ENCODE data around the gene AQP9. TPM values are rescaled to one million over a fixed set of nuclear protein-coding genes. Genes with fewer than 3 reads are reported as not detected.

Gene AQP9
- total RNA-seq, 1 experiment from 2014 or later, result not detected

DNA sequence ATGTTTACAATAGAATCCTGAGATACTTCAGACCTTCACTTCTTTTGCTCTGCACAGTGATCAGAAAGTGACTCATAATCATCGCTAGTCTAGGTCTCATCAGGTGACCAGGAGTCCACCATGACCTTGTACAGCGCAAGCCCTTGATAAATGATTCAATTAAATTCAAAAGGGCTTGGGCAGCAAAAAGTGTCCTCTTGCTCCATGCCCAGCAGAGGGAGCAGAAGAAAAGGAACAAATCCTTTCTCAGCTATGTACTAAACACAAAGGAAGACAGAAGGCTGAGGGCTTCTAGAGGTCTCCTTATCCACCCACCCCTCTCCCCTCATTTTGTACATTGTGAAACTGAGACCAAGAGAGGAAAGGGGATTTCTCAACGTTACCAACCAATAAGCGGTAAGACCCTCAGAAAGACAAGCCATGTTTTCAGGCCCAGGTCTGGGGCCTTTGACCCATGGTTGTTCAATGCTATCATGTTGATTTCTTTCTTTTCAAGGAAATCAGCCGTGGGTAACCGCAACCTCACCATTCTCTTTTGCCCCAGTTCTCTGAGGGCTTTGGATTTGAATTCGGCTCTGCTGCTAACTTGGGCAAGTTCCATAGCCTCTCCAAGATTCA lies 74.8 kb downstream of the AQP9 start:
- H3K27me3 ChIP-seq (replicated peaks; ENCODE audit: insufficient read depth, low read depth, low read length, poor library complexity), result no peaks in the 10 kb centered on the region
- intact Hi-C loops (cut with micrococcal nuclease; ENCODE audit: unreplicated experiment), result no loop called here
- ChIA-PET CTCF (interaction anchor here (0.6 to 1.9 kb wide), 6 partner anchors 14 to 1316 kb away, joined by 3 to 8 read pairs (median 4); partner anchors contain the start of gene MINDY2), POLR2A (ENCODE audit: low non-redundant PET) (no interaction called here)
- no peak overlapping the region for H3K4me3 ChIP-seq (ENCODE audit: low read depth, low read length, poor library complexity, severe bottlenecking)
- H3K4me1 ChIP-seq (ENCODE audit: insufficient read depth, low read length, poor library complexity, severe bottlenecking), result peaks cover 10% of the 10 kb centered on the region
- H3K36me3 ChIP-seq (ENCODE audit: insufficient read depth, low read length, poor library complexity, severe bottlenecking), result no peaks in the 10 kb centered on the region
- no peak overlapping the region for H3K27ac ChIP-seq (ENCODE audit: low read depth, low read length, poor library complexity, severe bottlenecking)
- no peaks in the 10 kb centered on the region for H3K9me3 ChIP-seq (ENCODE audit: low read depth, low read length, poor library complexity, severe bottlenecking)
- no TSS peak for BruUV-seq (replicated peaks)
- peak; percentile 62 for DNase-seq (ENCODE audit: low spot score)
- no peak for TF ChIP-seq EZH2 (IDR thresholded peaks at IDR 0.05; ENCODE audit: borderline replicate concordance, low read depth, low read length, poor library complexity, severe bottlenecking)
- TF ChIP-seq, protein P1, sequence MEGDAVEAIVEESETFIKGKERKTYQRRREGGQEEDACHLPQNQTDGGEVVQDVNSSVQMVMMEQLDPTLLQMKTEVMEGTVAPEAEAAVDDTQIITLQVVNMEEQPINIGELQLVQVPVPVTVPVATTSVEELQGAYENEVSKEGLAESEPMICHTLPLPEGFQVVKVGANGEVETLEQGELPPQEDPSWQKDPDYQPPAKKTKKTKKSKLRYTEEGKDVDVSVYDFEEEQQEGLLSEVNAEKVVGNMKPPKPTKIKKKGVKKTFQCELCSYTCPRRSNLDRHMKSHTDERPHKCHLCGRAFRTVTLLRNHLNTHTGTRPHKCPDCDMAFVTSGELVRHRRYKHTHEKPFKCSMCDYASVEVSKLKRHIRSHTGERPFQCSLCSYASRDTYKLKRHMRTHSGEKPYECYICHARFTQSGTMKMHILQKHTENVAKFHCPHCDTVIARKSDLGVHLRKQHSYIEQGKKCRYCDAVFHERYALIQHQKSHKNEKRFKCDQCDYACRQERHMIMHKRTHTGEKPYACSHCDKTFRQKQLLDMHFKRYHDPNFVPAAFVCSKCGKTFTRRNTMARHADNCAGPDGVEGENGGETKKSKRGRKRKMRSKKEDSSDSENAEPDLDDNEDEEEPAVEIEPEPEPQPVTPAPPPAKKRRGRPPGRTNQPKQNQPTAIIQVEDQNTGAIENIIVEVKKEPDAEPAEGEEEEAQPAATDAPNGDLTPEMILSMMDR (conservative IDR thresholded peaks at IDR 0.05; ENCODE audit: low read depth, low read length), result peak; percentile 62

GRCh38 chr15:58213587-58214338 lies 75.6 kb downstream of the AQP9 start:
- Histone ChIP-seq H3K27ac (ENCODE audit: low read depth, low read length, poor library complexity, severe bottlenecking) (no peak overlapping the region), H3K4me1 (ENCODE audit: insufficient read depth, low read length, poor library complexity, severe bottlenecking) (peaks cover 10% of the 10 kb centered on the region), H3K9me3 (ENCODE audit: low read depth, low read length, poor library complexity, severe bottlenecking) (no peaks in the 10 kb centered on the region), H3K4me3 (ENCODE audit: low read depth, low read length, poor library complexity, severe bottlenecking) (no peak overlapping the region), H3K36me3 (ENCODE audit: insufficient read depth, low read length, poor library complexity, severe bottlenecking) (no peaks in the 10 kb centered on the region), H3K27me3 (replicated peaks; ENCODE audit: insufficient read depth, low read depth, low read length, poor library complexity) (no peaks in the 10 kb centered on the region)
- ChIA-PET CTCF (interaction anchor here (0.6 to 1.9 kb wide), 3 partner anchors 15 to 1315 kb away, joined by 3 to 8 read pairs (median 4); no protein-coding TSS in a partner anchor), POLR2A (ENCODE audit: low non-redundant PET) (interaction anchor here (0.7 kb wide), 1 partner anchor 693 kb away, joined by 3 read pairs; no protein-coding TSS in a partner anchor)
- intact Hi-C loops (cut with micrococcal nuclease; ENCODE audit: unreplicated experiment), result no loop called here
- no TSS peak for BruUV-seq (replicated peaks)
- TF ChIP-seq, protein P1 (conservative IDR thresholded peaks at IDR 0.05; ENCODE audit: low read depth, low read length), result no peak
- no peak for TF ChIP-seq EZH2 (IDR thresholded peaks at IDR 0.05; ENCODE audit: borderline replicate concordance, low read depth, low read length, poor library complexity, severe bottlenecking)
- peak; percentile 37 for DNase-seq (ENCODE audit: low spot score)

GRCh38 chr15:58214591-58215340 lies 76.6 kb downstream of the AQP9 start:
- BruUV-seq (replicated peaks), result no TSS peak

More at GRCh38 chr15:58214591-58215340, 76.6 kb downstream of the AQP9 start:
- Histone ChIP-seq H3K36me3 (ENCODE audit: insufficient read depth, low read length, poor library complexity, severe bottlenecking) (no peaks in the 10 kb centered on the region), H3K9me3 (ENCODE audit: low read depth, low read length, poor library complexity, severe bottlenecking) (no peaks in the 10 kb centered on the region), H3K4me3 (ENCODE audit: low read depth, low read length, poor library complexity, severe bottlenecking) (no peak overlapping the region), H3K27ac (ENCODE audit: low read depth, low read length, poor library complexity, severe bottlenecking) (no peak overlapping the region), H3K27me3 (replicated peaks; ENCODE audit: insufficient read depth, low read depth, low read length, poor library complexity) (no peaks in the 10 kb centered on the region), H3K4me1 (ENCODE audit: insufficient read depth, low read length, poor library complexity, severe bottlenecking) (peaks cover 10% of the 10 kb centered on the region)
- ChIA-PET POLR2A (ENCODE audit: low non-redundant PET) (no interaction called here), CTCF (no interaction called here)
- TF ChIP-seq EZH2 (IDR thresholded peaks at IDR 0.05; ENCODE audit: borderline replicate concordance, low read depth, low read length, poor library complexity, severe bottlenecking), result no peak
- TF ChIP-seq, protein P1 (conservative IDR thresholded peaks at IDR 0.05; ENCODE audit: low read depth, low read length), result no peak
- intact Hi-C loops (cut with micrococcal nuclease; ENCODE audit: unreplicated experiment), result no loop called here
- DNase-seq (ENCODE audit: low spot score), result no peak
